NB4 (cell line): ENCODE measurements around the gene PRKCE.

ENCODE experiments used
- CTCF ChIP-seq: IDR thresholded peaks from one replicate; pipeline ENCODE4 v1.5.1; 2012; ENCODE audit warnings: low read depth, low read length
- MAX ChIP-seq: IDR thresholded peaks from 2 replicates; pipeline ENCODE4 v1.6.1; 2011; ENCODE audit warnings: low read depth, low read length
- MYC ChIP-seq: IDR thresholded peaks from 2 replicates; pipeline ENCODE4 v1.6.1; 2011; ENCODE audit warnings: low read depth, low read length
- POLR2A ChIP-seq: IDR thresholded peaks from 2 replicates; pipeline ENCODE4 v1.6.1; 2011; ENCODE audit warnings: mild to moderate bottlenecking; ENCODE audit not compliant: insufficient read length; ENCODE audit errors: extremely low read depth

- TF ChIP-seq CTCF (peak; percentile 78), MAX (no peak), POLR2A (no peak), MYC (no peak)
Observed at GRCh38 chr2:45993476-45993991, 342.1 kb downstream of the PRKCE start.
